Measurements from ENCODE around the gene FANCC.

DNA sequence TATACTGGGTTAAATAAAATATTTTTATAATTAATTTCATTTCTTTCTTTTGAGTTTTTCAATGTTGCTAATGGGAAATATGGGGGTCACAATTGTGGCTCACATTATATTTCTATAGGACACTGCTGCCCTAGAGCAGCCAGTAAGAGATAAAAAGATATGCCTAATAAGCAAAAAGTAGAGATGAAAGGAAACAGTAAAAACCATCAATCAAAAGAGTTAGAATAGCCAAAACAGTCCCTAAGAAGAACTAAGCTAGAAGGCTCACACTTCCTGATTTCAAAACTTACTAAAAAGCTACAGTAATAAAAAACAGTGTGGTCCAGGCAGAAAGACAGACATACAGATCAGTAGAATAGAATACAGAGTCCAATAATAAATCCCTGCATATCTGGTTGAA, 104.4 kb downstream of the FANCC start:
- TF ChIP-seq CTCF (conservative IDR thresholded peaks at IDR 0.05) (no peak), ZFX (IDR thresholded peaks at IDR 0.05) (no peak)

Data from C4-2B (cell line).